CD4-positive, alpha-beta T cell (primary cell): Measurements from ENCODE around the gene FKBP4. TPM values are rescaled to one million over a fixed set of nuclear protein-coding genes. Genes with fewer than 3 reads are reported as not detected.

ENCODE experiments used
- ATAC-seq: fragments of 200-7000 bp; cut with Tn5 transposase; one replicate; pipeline ENCODE4 v1.10.0; 2022; ENCODE audit warnings: mild to moderate bottlenecking; ENCODE audit not compliant: poor library complexity
- CTCF ChIA-PET: fragments of 350-600 bp; sonication (Branson Sonifier 250); formaldehyde crosslinking; loops from one replicate; lab custom pipeline; 2021; ENCODE audit warnings: antibody characterized with exemption, inconsistent platforms; lab: Charles Lee
- POLR2A ChIA-PET: fragments of 350-600 bp; sonication (Branson Sonifier 250); formaldehyde crosslinking; loops from one replicate; lab custom pipeline; 2021; ENCODE audit warnings: antibody characterized with exemption, inconsistent platforms; lab: Charles Lee
- DNase-seq, 14 experiments: peaks; one replicate each; pipeline ENCODE4 v3.0.0-alpha.2; 2013 to 2020; ENCODE audit warnings: mixed read lengths in 2 of 14
- H3K27ac ChIP-seq, 2 donors: one replicate each; pipeline versions ENCODE4 v1.5.1 to v1.7.0; 2013; ENCODE audit warnings: low read length in 2 of 2, low read depth in 1 of 2, mild to moderate bottlenecking in 1 of 2
- H3K27me3 ChIP-seq, 2 experiments: 1 replicate in 1 of 2; 2 replicates in 1 of 2; pipeline versions ENCODE4 v1.6.1 to v1.7.0; 2013; ENCODE audit warnings: low read length in 2 of 2, control low read depth in 1 of 2, mild to moderate bottlenecking in 1 of 2, moderate library complexity in 1 of 2; ENCODE audit not compliant: insufficient read depth in 2 of 2, control insufficient read depth in 1 of 2
- H3K36me3 ChIP-seq: one replicate; pipeline ENCODE4 v1.6.1; 2013; ENCODE audit warnings: low read length, control low read depth; ENCODE audit not compliant: insufficient read depth
- H3K4me1 ChIP-seq: one replicate; pipeline ENCODE4 v1.6.1; 2013; ENCODE audit warnings: low read length, control low read depth; ENCODE audit not compliant: insufficient read depth
- H3K4me3 ChIP-seq: one replicate; pipeline ENCODE4 v1.5.1; 2013; ENCODE audit warnings: mild to moderate bottlenecking, low read length, moderate library complexity
- H3K9me3 ChIP-seq, 2 experiments: 1 replicate in 1 of 2; 2 replicates in 1 of 2; pipeline versions ENCODE4 v1.6.1 to v1.7.0; 2013; ENCODE audit warnings: low read length in 2 of 2, mild to moderate bottlenecking in 2 of 2, control low read depth in 1 of 2, moderate library complexity in 1 of 2; ENCODE audit not compliant: control insufficient read depth in 1 of 2, insufficient read depth in 1 of 2
- H3K27ac Mint-ChIP-seq: one replicate; pipeline ENCODE4 v1.8.0; 2020; ENCODE audit warnings: mixed read lengths
- H3K27me3 Mint-ChIP-seq: one replicate; pipeline ENCODE4 v1.8.0; 2021; ENCODE audit warnings: mixed read lengths
- H3K36me3 Mint-ChIP-seq: one replicate; pipeline ENCODE4 v1.8.0; 2021; ENCODE audit warnings: low read depth, mixed read lengths
- H3K4me1 Mint-ChIP-seq: one replicate; pipeline ENCODE4 v1.8.0; 2021; ENCODE audit warnings: low read depth, mixed read lengths
- H3K4me3 Mint-ChIP-seq: one replicate; pipeline ENCODE4 v1.8.0; 2020; ENCODE audit warnings: mild to moderate bottlenecking, mixed read lengths
- H3K9me3 Mint-ChIP-seq: one replicate; pipeline ENCODE4 v1.8.0; 2020; ENCODE audit warnings: mixed read lengths
- intact Hi-C, 2 experiments: fragments of 100-400 bp; cut with DNase I in 1 of 2; cut with micrococcal nuclease in 1 of 2; formaldehyde crosslinking; loops; one replicate each; pipeline versions ENCODE4 v1.15.1 to v1.9.0; 2023 to 2025; cut with DNase I, micrococcal nuclease
- total RNA-seq, 174 experiments: library from RNA in 2 of 174; stranded (reverse) in 2 of 174; gene quantifications; one replicate each; pipeline ENCODE4 v1.2.3 and lab custom pipeline; 2021 to 2026
- TF ChIP-seq, protein P1 (sequence below): fragments of 200-600 bp; IDR thresholded peaks from one replicate; pipeline ENCODE4 v1.8.0; 2022; ENCODE audit warnings: antibody characterized with exemption, mild to moderate bottlenecking

The FKBP4 gene
- total RNA-seq, 2 experiments from 2014 or later = 35.7 to 40.3 TPM

DNA sequence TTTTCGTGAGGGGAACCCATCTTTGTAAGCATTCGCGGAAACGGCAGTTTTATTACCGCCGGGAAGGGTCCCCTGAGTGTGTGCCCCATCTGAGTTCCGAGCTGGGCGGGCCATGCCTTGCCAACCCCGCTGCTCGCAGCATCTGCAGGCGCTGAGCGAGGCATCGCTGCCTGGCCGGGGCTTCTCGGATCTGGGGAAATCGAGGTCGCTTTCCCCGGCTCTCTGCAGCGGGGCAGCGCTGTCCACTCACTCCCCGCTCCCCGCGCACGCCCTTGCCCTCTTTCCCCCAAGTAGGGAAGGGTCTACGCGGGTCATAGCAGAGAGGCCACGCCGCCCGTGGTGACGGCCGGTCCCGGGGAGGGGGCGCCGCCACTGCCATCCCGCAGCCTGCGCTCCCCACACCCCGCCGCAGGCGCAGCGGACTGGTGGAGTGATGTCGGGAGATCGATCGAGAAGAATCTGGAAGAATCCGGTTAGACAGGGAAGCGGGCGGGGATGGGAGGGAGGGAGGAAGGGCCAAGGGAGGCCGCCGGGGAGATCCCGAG lies 507 bp upstream of the FKBP4 start:
- ChIA-PET POLR2A (interaction anchor here (0.5 to 4.9 kb wide), 8 partner anchors 10 to 1192 kb away, joined by 3 to 48 read pairs (median 6); partner anchors contain the start of genes FOXM1, ITFG2, RHNO1 and TULP3), CTCF (interaction anchor here (3.5 kb wide), 1 partner anchor 9 kb away, joined by 15 read pairs; no protein-coding TSS in a partner anchor)
- peak overlapping the region; percentile 96 for H3K4me3 Mint-ChIP-seq
- ATAC-seq (peak; percentile 10), DNase-seq (peak in 9 of 14 experiments; percentile 6 to 46 (median 22))
- H3K27ac Mint-ChIP-seq = peak overlapping the region; percentile 83
- peaks cover 33% of the 10 kb centered on the region for H3K36me3 Mint-ChIP-seq
- H3K9me3 ChIP-seq = no peaks in the 10 kb centered on the region
- H3K27me3 ChIP-seq = no peaks in the 10 kb centered on the region
- H3K4me3 ChIP-seq = peak overlapping the region; percentile 71
- H3K27ac ChIP-seq = peak overlapping the region; percentile 19 to 64
- intact Hi-C loops = loop anchor here (1.0 to 10.0 kb wide), 6 partner anchors 18 to 997 kb away; partner anchors contain the start of genes DCP1B (in 1 of the 2), FOXM1 (in 1 of the 2), ITFG2 (in 1 of the 2) and RHNO1 (in 1 of the 2)
- H3K9me3 Mint-ChIP-seq = no peaks in the 10 kb centered on the region
- TF ChIP-seq, protein P1, sequence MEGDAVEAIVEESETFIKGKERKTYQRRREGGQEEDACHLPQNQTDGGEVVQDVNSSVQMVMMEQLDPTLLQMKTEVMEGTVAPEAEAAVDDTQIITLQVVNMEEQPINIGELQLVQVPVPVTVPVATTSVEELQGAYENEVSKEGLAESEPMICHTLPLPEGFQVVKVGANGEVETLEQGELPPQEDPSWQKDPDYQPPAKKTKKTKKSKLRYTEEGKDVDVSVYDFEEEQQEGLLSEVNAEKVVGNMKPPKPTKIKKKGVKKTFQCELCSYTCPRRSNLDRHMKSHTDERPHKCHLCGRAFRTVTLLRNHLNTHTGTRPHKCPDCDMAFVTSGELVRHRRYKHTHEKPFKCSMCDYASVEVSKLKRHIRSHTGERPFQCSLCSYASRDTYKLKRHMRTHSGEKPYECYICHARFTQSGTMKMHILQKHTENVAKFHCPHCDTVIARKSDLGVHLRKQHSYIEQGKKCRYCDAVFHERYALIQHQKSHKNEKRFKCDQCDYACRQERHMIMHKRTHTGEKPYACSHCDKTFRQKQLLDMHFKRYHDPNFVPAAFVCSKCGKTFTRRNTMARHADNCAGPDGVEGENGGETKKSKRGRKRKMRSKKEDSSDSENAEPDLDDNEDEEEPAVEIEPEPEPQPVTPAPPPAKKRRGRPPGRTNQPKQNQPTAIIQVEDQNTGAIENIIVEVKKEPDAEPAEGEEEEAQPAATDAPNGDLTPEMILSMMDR = no peak
- H3K4me1 ChIP-seq = peaks cover 26% of the 10 kb centered on the region
- H3K27me3 Mint-ChIP-seq = no peaks in the 10 kb centered on the region
- peaks cover 23% of the 10 kb centered on the region for H3K36me3 ChIP-seq
- H3K4me1 Mint-ChIP-seq = peaks cover 34% of the 10 kb centered on the region

DNA sequence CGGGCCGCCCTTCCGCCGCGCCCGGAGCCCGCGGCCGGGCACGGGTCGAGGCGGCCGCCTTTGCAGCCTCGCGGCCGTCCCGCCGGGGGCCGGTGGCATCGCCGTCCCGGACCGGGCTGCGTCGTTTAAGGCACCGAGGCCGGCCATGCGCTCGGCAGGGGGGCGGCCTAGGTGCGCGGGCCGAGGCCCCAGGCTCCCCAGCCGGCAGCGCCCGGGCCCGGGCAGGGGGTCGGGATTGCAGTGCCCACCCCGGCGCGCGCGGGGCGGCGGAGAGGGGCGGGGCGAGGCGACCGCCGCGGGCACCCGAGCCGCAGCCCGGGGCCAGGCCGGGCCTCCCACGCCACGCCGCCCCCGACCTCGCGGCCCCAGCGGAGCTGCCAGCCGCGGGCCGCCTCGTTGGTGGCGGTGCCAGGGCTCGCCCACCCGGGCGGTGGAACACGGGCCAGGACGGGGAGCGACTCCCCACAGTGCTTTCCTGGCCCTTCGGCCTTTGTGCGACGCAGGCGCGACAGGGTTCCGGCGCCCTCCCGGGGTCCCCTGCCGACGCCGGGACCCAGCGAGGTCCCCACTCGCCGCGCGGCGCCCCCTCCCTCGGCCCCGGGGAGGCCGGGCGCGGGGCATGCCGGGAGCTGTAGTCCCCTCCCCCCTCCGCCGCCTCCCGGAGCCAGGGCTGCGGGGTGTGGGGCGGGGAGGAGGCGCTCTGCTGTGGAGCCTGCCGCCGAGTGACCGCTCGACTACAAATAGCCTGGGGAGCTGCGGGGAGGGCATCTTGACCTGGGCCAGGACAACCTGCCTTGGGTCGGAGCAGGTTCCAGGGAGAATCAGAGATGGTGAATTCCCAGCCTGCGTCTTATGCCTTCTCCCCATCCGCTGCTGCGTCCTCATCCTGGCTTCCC lies 769 bp downstream of the FKBP4 start:
- peak overlapping the region; percentile 82 for H3K27ac Mint-ChIP-seq
- Histone ChIP-seq H3K9me3 (no peaks in the 10 kb centered on the region), H3K36me3 (peaks cover 36% of the 10 kb centered on the region), H3K27ac (peak overlapping the region in 1 of 2 donors; percentile 22), H3K27me3 (no peaks in the 10 kb centered on the region), H3K4me3 (peak overlapping the region; percentile 71), H3K4me1 (peaks cover 26% of the 10 kb centered on the region)
- H3K4me1 Mint-ChIP-seq = peaks cover 34% of the 10 kb centered on the region
- no peaks in the 10 kb centered on the region for H3K27me3 Mint-ChIP-seq
- intact Hi-C loops = loop anchor here in 1 of 2 experiments (5.0 to 10.0 kb wide), 3 partner anchors 92 to 791 kb away; partner anchors contain the start of genes DCP1B and TSPAN9
- CTCF ChIA-PET = interaction anchor here (1.2 to 3.5 kb wide), 4 partner anchors 11 to 113 kb away, joined by 3 to 15 read pairs (median 4); partner anchors contain the start of gene ITFG2
- ATAC-seq (peak; percentile 68), DNase-seq (peak; percentile 46 to 85 (median 70))
- H3K9me3 Mint-ChIP-seq = no peaks in the 10 kb centered on the region
- TF ChIP-seq, protein P1 = no peak
- H3K4me3 Mint-ChIP-seq = peak overlapping the region; percentile 95
- POLR2A ChIA-PET = interaction anchor here (0.7 to 4.9 kb wide), 13 partner anchors 9 to 113 kb away, joined by 3 to 48 read pairs (median 4); partner anchors contain the start of genes FOXM1, ITFG2, RHNO1 and TULP3
- peaks cover 46% of the 10 kb centered on the region for H3K36me3 Mint-ChIP-seq

DNA sequence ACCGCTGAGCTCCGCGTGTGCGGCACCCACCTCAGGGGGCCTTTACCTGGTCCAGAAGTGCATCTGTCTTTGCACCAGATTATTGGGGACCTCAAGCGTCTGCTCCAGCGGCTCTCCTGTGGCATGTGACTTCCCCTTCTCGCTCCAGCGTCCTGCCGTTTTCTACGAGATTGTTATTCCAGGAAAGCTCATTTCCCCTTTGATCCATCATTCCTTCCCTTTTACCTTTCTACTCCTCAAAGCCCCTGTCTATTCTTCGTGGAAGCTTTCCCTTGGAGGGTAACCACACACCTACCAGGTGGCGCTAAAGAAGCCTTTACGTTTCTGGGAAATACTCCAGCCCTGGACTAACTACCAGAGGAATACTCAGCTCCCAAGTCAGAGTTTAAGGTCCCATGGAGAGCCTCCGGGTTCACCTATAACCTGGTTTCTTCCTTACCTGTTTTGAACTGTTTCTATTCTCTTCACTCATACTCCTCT lies 1.5 kb downstream of the FKBP4 start:
- POLR2A ChIA-PET = interaction anchor here (0.7 to 4.9 kb wide), 11 partner anchors 9 to 113 kb away, joined by 3 to 48 read pairs (median 4); partner anchors contain the start of genes FOXM1, ITFG2 and RHNO1
- no peaks in the 10 kb centered on the region for H3K9me3 Mint-ChIP-seq
- H3K27me3 Mint-ChIP-seq = no peaks in the 10 kb centered on the region
- H3K27ac ChIP-seq = no peak overlapping the region
- intact Hi-C loops = loop anchor here in 1 of 2 experiments (5.0 to 10.0 kb wide), 3 partner anchors 91 to 791 kb away; partner anchors contain the start of genes DCP1B and TSPAN9
- peaks cover 43% of the 10 kb centered on the region for H3K36me3 ChIP-seq
- H3K4me3 Mint-ChIP-seq = peak overlapping the region; percentile 95
- CTCF ChIA-PET = interaction anchor here (1.2 to 3.5 kb wide), 4 partner anchors 11 to 113 kb away, joined by 3 to 15 read pairs (median 4); partner anchors contain the start of gene ITFG2
- peaks cover 53% of the 10 kb centered on the region for H3K36me3 Mint-ChIP-seq
- TF ChIP-seq, protein P1 = no peak
- peaks cover 26% of the 10 kb centered on the region for H3K4me1 ChIP-seq
- no peak for ATAC-seq
- peak overlapping the region; percentile 63 for H3K4me3 ChIP-seq
- peak overlapping the region; percentile 82 for H3K27ac Mint-ChIP-seq
- no peaks in the 10 kb centered on the region for H3K9me3 ChIP-seq
- no peak for DNase-seq
- H3K4me1 Mint-ChIP-seq = peaks cover 34% of the 10 kb centered on the region
- H3K27me3 ChIP-seq = no peaks in the 10 kb centered on the region
